NB4 (cell line): ENCODE measurements around the gene CHRNA1.

Experiments used
- DNase-seq: peaks from one replicate; pipeline ENCODE4 v3.0.0; 2010; ENCODE audit warnings: low read depth
- H3K4me3 ChIP-seq: one replicate; pipeline ENCODE4 v1.5.1; 2011; ENCODE audit warnings: mild to moderate bottlenecking, low read depth, low read length, moderate library complexity
- MYC ChIP-seq: IDR thresholded peaks from 2 replicates; pipeline ENCODE4 v1.6.1; 2011; ENCODE audit warnings: low read depth, low read length
- POLR2A ChIP-seq: IDR thresholded peaks from 2 replicates; pipeline ENCODE4 v1.6.1; 2011; ENCODE audit warnings: mild to moderate bottlenecking; ENCODE audit not compliant: insufficient read length; ENCODE audit errors: extremely low read depth
- TF ChIP-seq, protein P1 (sequence below): IDR thresholded peaks from 2 replicates; pipeline ENCODE4 v1.6.1; 2011; ENCODE audit warnings: low read depth, low read length
- TF ChIP-seq, protein P2 (sequence below): IDR thresholded peaks from one replicate; pipeline ENCODE4 v1.5.1; 2012; ENCODE audit warnings: low read depth, low read length

The CHRNA1 gene

GRCh38 chr2:174763780-174764179 lies 492 bp downstream of the CHRNA1 start:
- no peak overlapping the region for H3K4me3 ChIP-seq
- TF ChIP-seq, protein P1, sequence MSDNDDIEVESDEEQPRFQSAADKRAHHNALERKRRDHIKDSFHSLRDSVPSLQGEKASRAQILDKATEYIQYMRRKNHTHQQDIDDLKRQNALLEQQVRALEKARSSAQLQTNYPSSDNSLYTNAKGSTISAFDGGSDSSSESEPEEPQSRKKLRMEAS = no peak
- TF ChIP-seq, protein P2, sequence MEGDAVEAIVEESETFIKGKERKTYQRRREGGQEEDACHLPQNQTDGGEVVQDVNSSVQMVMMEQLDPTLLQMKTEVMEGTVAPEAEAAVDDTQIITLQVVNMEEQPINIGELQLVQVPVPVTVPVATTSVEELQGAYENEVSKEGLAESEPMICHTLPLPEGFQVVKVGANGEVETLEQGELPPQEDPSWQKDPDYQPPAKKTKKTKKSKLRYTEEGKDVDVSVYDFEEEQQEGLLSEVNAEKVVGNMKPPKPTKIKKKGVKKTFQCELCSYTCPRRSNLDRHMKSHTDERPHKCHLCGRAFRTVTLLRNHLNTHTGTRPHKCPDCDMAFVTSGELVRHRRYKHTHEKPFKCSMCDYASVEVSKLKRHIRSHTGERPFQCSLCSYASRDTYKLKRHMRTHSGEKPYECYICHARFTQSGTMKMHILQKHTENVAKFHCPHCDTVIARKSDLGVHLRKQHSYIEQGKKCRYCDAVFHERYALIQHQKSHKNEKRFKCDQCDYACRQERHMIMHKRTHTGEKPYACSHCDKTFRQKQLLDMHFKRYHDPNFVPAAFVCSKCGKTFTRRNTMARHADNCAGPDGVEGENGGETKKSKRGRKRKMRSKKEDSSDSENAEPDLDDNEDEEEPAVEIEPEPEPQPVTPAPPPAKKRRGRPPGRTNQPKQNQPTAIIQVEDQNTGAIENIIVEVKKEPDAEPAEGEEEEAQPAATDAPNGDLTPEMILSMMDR = no peak
- no peak for TF ChIP-seq POLR2A
- no peak for TF ChIP-seq MYC
- no peak for DNase-seq

- H3K4me3 ChIP-seq = no peak overlapping the region
- DNase-seq = no peak
- TF ChIP-seq POLR2A (no peak), MYC (no peak)
- TF ChIP-seq, protein P2 = no peak
- TF ChIP-seq, protein P1 = no peak
These were observed 1.8 kb downstream of the CHRNA1 start for GRCh38 chr2:174762464-174762863.

DNA sequence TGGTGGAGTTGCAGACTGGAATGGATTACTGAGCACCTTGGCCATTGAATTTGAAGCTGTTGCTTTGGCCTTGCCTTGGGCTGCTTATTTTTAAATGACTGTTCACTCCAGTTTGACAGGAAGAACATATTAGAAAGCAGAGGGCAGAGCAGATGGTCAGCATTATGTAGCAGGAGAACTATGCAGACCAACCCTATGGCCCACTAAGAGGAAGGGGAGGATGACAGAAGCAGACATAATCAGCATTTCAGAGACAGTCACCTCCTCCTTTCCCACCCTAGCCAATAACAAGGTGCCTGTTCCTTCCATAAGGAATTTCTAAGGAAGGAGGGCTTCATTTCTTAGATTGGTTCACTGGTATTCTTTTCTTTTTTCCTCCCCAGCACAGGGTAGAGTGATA lies 2.4 kb downstream of the CHRNA1 start:
- no peak for DNase-seq
- H3K4me3 ChIP-seq = no peak overlapping the region
- TF ChIP-seq MYC (no peak), POLR2A (no peak)
- TF ChIP-seq, protein P2 = no peak
- TF ChIP-seq, protein P1 = no peak

- H3K4me3 ChIP-seq = no peak overlapping the region
- no peak for DNase-seq
- TF ChIP-seq, protein P1 = no peak
- TF ChIP-seq, protein P2 = no peak
- TF ChIP-seq POLR2A (no peak), MYC (no peak)
These were observed 3.3 kb downstream of the CHRNA1 start for GRCh38 chr2:174760845-174761473.

DNA sequence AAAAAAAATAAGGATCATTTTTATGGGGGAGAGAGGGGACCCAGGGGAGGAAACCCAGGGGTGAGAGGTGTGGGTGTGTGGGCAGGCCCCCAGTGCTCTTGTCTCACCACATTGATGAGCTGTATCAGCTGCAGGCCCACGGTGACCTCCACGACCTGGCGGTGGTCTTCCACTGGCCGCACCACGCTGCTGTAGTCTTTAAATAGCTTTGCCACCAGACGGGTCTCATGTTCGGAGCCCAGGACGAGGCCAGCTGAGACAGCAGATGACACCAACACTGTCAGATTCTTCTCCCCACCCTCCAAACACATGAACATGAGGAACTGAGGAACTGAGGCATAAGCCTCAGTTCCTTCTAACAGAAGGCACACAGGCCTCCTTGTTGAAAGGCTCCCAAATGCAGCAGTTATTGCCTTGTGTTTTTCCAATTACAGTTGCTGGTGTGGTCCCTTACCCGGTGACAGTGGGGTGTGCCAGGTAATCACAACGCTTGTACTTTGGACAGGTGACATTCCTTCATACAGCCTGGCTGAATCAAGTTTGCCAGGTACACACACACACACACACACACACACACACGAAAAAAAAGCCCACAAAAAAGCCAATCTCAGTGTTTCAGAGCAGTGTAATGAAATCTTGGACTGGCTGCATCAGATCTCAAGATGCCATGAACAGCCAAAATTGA lies 4.7 kb downstream of the CHRNA1 start:
- no peak for DNase-seq
- no peak overlapping the region for H3K4me3 ChIP-seq
- TF ChIP-seq, protein P1 = no peak
- TF ChIP-seq, protein P2 = no peak
- TF ChIP-seq MYC (no peak), POLR2A (no peak)
